Endothelial cell of umbilical vein (primary cell): Measurements from ENCODE around the gene TMEM139. TPM values are rescaled to one million over a fixed set of nuclear protein-coding genes. Genes with fewer than 3 reads are reported as not detected.

Experiments
- BruUV-seq: library from RNA; stranded (reverse); fragments of 400-500 nt; replicated peaks from 2 replicates; lab custom pipeline; 2021; lab: Mats Ljungman, UMichigan
- CTCF ChIA-PET: fragments of 300-600, 350-600 bp; sonication (Branson Sonifier 250); formaldehyde crosslinking; loops from one replicate; lab custom pipeline; 2021; ENCODE audit warnings: antibody characterized with exemption, inconsistent platforms; lab: Charles Lee
- POLR2A ChIA-PET: fragments of 300-600, 350-600 bp; sonication (Branson Sonifier 250); formaldehyde crosslinking; loops from one replicate; lab custom pipeline; 2021; ENCODE audit warnings: antibody characterized with exemption, inconsistent platforms; lab: Charles Lee
- DNase-seq: peaks from one replicate; pipeline ENCODE4 v3.0.0-alpha.2; 2011; ENCODE audit warnings: low read depth, low spot score
- FAIRE-seq: peaks from 2 replicates; lab custom pipeline; 2011; peaks lifted over from hg19 to GRCh38; lab: Jason Lieb, UNC
- H2AFZ ChIP-seq: 2 replicates; pipeline ENCODE4 v1.6.0; 2012; ENCODE audit warnings: low read depth, low read length, control low read depth, inconsistent platforms
- H3K27ac ChIP-seq: 2 replicates; pipeline ENCODE4 v1.5.1; 2011; ENCODE audit warnings: low read depth, mild to moderate bottlenecking, control low read depth, low read length, moderate library complexity; ENCODE audit not compliant: insufficient read depth
- H3K27me3 ChIP-seq, 2 experiments: 2 replicates each; pipeline versions ENCODE4 v1.6.0 to v1.6.1; 2011; ENCODE audit warnings: low read length in 2 of 2, mixed read lengths in 1 of 2; ENCODE audit not compliant: control insufficient read depth in 2 of 2, insufficient read depth in 2 of 2
- H3K36me3 ChIP-seq, 2 experiments: 2 replicates in 1 of 2; 3 replicates in 1 of 2; pipeline ENCODE4 v1.5.1; 2011; ENCODE audit warnings: low read length in 2 of 2, mild to moderate bottlenecking in 1 of 2, moderate library complexity in 1 of 2; ENCODE audit not compliant: control insufficient read depth in 2 of 2, insufficient read depth in 2 of 2; ENCODE audit errors: extremely low read depth in 1 of 2
- H3K4me1 ChIP-seq: 3 replicates; pipeline ENCODE4 v1.5.1; 2011; ENCODE audit warnings: mild to moderate bottlenecking, low read length; ENCODE audit not compliant: control insufficient read depth, insufficient read depth; ENCODE audit errors: extremely low read depth
- H3K4me2 ChIP-seq: 2 replicates; pipeline ENCODE4 v1.6.1; 2011; ENCODE audit warnings: low read length, control low read depth, mixed read lengths; ENCODE audit not compliant: insufficient read depth
- H3K4me3 ChIP-seq, 3 experiments: fragments of 200-600 bp in 1 of 3; sonication (generic), shearing (Covaris generic) in 1 of 3; replicated peaks in 1 of 3; 2 replicates each; pipeline ENCODE4 v1.5.1; 2011 to 2016; ENCODE audit warnings: control low read depth in 3 of 3, low read length in 3 of 3, mild to moderate bottlenecking in 2 of 3, inconsistent platforms in 1 of 3, low read depth in 1 of 3, moderate library complexity in 1 of 3; ENCODE audit not compliant: insufficient read depth in 1 of 3
- H3K79me2 ChIP-seq: 2 replicates; pipeline ENCODE4 v1.6.0; 2012; ENCODE audit warnings: low read length, inconsistent platforms; ENCODE audit not compliant: control insufficient read depth, insufficient read depth
- H3K9ac ChIP-seq: replicated peaks from 2 replicates; pipeline ENCODE3; 2011; ENCODE audit warnings: low read length, control low read depth; ENCODE audit not compliant: insufficient read depth; ENCODE audit errors: extremely low read depth
- H3K9me1 ChIP-seq: replicated peaks from 3 replicates; pipeline ENCODE4 v1.6.0; 2011; ENCODE audit warnings: mild to moderate bottlenecking, low read length; ENCODE audit not compliant: control insufficient read depth, insufficient read depth; ENCODE audit errors: extremely low read depth
- H3K9me3 ChIP-seq: replicated peaks from 2 replicates; pipeline ENCODE4 v1.5.1; 2012; ENCODE audit warnings: low read length, inconsistent platforms; ENCODE audit not compliant: control insufficient read depth, insufficient read depth
- H4K20me1 ChIP-seq: replicated peaks from 2 replicates; pipeline ENCODE3; 2011; ENCODE audit warnings: mild to moderate bottlenecking, low read length; ENCODE audit not compliant: control insufficient read depth, insufficient read depth; ENCODE audit errors: extremely low read depth
- EZH2 ChIP-seq: IDR thresholded peaks from 2 replicates; pipeline ENCODE4 v1.6.1; 2012; ENCODE audit warnings: borderline replicate concordance, low read depth, mild to moderate bottlenecking, moderate library complexity, low read length, inconsistent platforms; ENCODE audit not compliant: severe bottlenecking
- FOS ChIP-seq: IDR thresholded peaks from 2 replicates; pipeline ENCODE4 v1.6.1; 2011; ENCODE audit warnings: mild to moderate bottlenecking, low read length, moderate library complexity, borderline replicate concordance; ENCODE audit not compliant: insufficient read depth
- GATA2 ChIP-seq: IDR thresholded peaks from 2 replicates; pipeline ENCODE4 v1.7.0; 2011; ENCODE audit warnings: low read depth, mild to moderate bottlenecking, moderate library complexity, mixed read lengths, low read length; ENCODE audit not compliant: insufficient read length, insufficient read depth
- JUN ChIP-seq: IDR thresholded peaks from 2 replicates; pipeline ENCODE4 v1.6.1; 2011; ENCODE audit warnings: borderline replicate concordance, low read depth; ENCODE audit not compliant: insufficient read length, insufficient read depth
- MYC ChIP-seq: IDR thresholded peaks from one replicate; pipeline ENCODE4 v1.6.1; 2011; ENCODE audit warnings: mild to moderate bottlenecking, low read depth, low read length
- POLR2A ChIP-seq: IDR thresholded peaks from 2 replicates; pipeline ENCODE4 v1.6.1; 2012; ENCODE audit warnings: low read depth, mild to moderate bottlenecking, control low read depth, low read length
- POLR2AphosphoS5 ChIP-seq: IDR thresholded peaks from 2 replicates; pipeline ENCODE4 v1.6.1; 2012; ENCODE audit warnings: low read depth, mild to moderate bottlenecking, control low read depth, low read length, moderate library complexity; ENCODE audit not compliant: insufficient read depth
- dilution Hi-C: fragments of 300-500 bp; cut with MboI; formaldehyde crosslinking; loops from one replicate; pipeline ENCODE4 v1.15.0; 2019; ENCODE audit warnings: low sequenced_read_pairs; ENCODE audit not compliant: extremely low pct_ligation_motif_present
- intact Hi-C: fragments of 100-400 bp; cut with micrococcal nuclease; formaldehyde crosslinking; loops from one replicate; pipeline ENCODE4 v1.10.0; 2022
- polyA plus RNA-seq, 4 experiments: library from polyadenylated mRNA; depleted of rRNA in 3 of 4; stranded (reverse) in 3 of 4; unstranded in 1 of 4; fragments of >200 nt; gene quantifications; 2 replicates each; pipeline versions ENCODE4 v1.2.1 to v1.2.3, GENCODE V29; 2011 to 2012; ENCODE audit warnings: missing spikeins in 1 of 4
- total RNA-seq: library from RNA; stranded (reverse); gene quantifications from 2 replicates; pipeline ENCODE4 v1.2.3, GENCODE V29; 2021
- TF ChIP-seq, protein P1 (sequence below), 2 donors: IDR thresholded peaks; 1 replicate in 1 of 2; 2 replicates in 1 of 2; pipeline ENCODE4 v1.5.1; 2011; ENCODE audit warnings: low read length in 2 of 2, mild to moderate bottlenecking in 2 of 2, moderate library complexity in 2 of 2, control low read depth in 1 of 2, inconsistent platforms in 1 of 2, low read depth in 1 of 2; ENCODE audit not compliant: insufficient read depth in 1 of 2; ENCODE audit errors: extremely low read depth in 1 of 2
- TF ChIP-seq, protein P2 (sequence below): IDR thresholded peaks from 2 replicates; pipeline ENCODE4 v1.6.1; 2011; ENCODE audit not compliant: insufficient read depth, insufficient read length

Gene TMEM139
- total and polyA plus RNA-seq, 2 donors (not counting 3 experiments of a cell fraction or from before 2014, with no cell fraction given): 0.37 TPM; not detected in 1

DNA sequence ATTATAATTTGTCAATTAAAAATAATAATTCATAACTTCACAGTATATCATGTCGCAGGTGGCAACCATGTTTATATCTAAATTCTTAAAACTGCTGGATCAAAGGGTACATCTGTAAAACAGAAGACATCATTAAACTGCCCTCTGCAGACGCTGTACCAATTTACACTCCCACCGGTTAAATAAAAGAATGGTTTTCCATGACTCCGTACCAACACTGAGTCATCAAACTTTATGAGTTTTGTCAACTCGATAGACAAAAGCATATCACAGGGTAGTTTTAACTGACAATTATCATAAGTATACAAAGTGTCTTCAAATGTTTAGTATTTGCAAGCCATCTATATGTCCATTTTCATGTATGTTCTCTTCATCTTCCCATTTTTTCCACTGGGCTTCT, 27.3 kb upstream of the TMEM139 start:
- no peaks in the 10 kb centered on the region for H3K9me1 ChIP-seq
- H3K36me3 ChIP-seq: no peaks in the 10 kb centered on the region
- H4K20me1 ChIP-seq: no peaks in the 10 kb centered on the region
- H3K79me2 ChIP-seq: no peaks in the 10 kb centered on the region
- H3K4me2 ChIP-seq: no peak overlapping the region
- no peak overlapping the region for H3K27ac ChIP-seq
- dilution Hi-C loops: no loop called here
- H3K27me3 ChIP-seq: no peaks in the 10 kb centered on the region
- H3K9me3 ChIP-seq: no peaks in the 10 kb centered on the region
- DNase-seq (no peak), FAIRE-seq (no peak)
- H3K9ac ChIP-seq: no peak overlapping the region
- no peak overlapping the region for H3K4me3 ChIP-seq
- peaks cover 2% of the 10 kb centered on the region for H3K4me1 ChIP-seq
- intact Hi-C loops: no loop called here
- ChIA-PET CTCF (interaction anchor here (0.7 to 1.9 kb wide), 3 partner anchors 31 to 78 kb away, joined by 4 to 5 read pairs (median 4); partner anchors contain the start of gene CASP2), POLR2A (no interaction called here)
- TF ChIP-seq, protein P1, sequence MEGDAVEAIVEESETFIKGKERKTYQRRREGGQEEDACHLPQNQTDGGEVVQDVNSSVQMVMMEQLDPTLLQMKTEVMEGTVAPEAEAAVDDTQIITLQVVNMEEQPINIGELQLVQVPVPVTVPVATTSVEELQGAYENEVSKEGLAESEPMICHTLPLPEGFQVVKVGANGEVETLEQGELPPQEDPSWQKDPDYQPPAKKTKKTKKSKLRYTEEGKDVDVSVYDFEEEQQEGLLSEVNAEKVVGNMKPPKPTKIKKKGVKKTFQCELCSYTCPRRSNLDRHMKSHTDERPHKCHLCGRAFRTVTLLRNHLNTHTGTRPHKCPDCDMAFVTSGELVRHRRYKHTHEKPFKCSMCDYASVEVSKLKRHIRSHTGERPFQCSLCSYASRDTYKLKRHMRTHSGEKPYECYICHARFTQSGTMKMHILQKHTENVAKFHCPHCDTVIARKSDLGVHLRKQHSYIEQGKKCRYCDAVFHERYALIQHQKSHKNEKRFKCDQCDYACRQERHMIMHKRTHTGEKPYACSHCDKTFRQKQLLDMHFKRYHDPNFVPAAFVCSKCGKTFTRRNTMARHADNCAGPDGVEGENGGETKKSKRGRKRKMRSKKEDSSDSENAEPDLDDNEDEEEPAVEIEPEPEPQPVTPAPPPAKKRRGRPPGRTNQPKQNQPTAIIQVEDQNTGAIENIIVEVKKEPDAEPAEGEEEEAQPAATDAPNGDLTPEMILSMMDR (IDR thresholded peaks at IDR 0.05; ENCODE audit: extremely low read depth in 1 of 2, insufficient read depth in 1 of 2, low read depth in 1 of 2, low read length in 2 of 2): no peak
- TF ChIP-seq GATA2: no peak
- no peak for TF ChIP-seq MYC
- TF ChIP-seq POLR2A: no peak
- no peak overlapping the region for H2AFZ ChIP-seq
- BruUV-seq: no TSS peak

DNA sequence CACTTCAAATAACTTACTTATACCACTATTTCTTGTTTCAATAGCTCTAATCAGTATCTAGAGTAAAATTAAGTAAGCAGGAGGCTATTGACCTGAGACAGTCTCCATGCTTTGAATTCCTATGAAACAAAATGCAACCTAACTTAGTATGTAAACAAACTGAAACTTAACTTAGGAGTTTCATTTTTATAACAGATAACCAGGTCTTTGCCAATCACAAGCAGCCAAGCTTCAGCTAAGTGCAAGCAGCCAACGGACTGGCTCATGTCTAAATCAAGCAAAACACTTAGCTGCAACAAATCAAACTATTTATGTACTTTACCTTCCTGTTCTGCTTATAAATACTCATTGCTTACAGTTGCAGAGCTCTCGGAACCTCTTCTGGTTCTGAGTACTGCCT, 25.9 kb upstream of the TMEM139 start:
- Histone ChIP-seq H3K27ac (no peak overlapping the region), H2AFZ (no peak overlapping the region), H3K4me3 (no peak overlapping the region), H3K36me3 (no peaks in the 10 kb centered on the region), H3K4me1 (peaks cover 2% of the 10 kb centered on the region), H3K79me2 (peaks cover 1% of the 10 kb centered on the region), H3K27me3 (no peaks in the 10 kb centered on the region), H3K9me3 (no peaks in the 10 kb centered on the region), H3K9ac (no peak overlapping the region), H3K4me2 (no peak overlapping the region), H3K9me1 (no peaks in the 10 kb centered on the region), H4K20me1 (no peaks in the 10 kb centered on the region)
- dilution Hi-C loops (no loop called here), intact Hi-C loops (no loop called here)
- ChIA-PET POLR2A (no interaction called here), CTCF (interaction anchor here (1.2 to 1.9 kb wide), 3 partner anchors 29 to 44 kb away, joined by 3 to 5 read pairs (median 4); partner anchors contain the start of gene CASP2)
- FAIRE-seq (no peak), DNase-seq (no peak)
- TF ChIP-seq, protein P2, sequence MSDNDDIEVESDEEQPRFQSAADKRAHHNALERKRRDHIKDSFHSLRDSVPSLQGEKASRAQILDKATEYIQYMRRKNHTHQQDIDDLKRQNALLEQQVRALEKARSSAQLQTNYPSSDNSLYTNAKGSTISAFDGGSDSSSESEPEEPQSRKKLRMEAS: no peak
- no peak for TF ChIP-seq FOS
- TF ChIP-seq JUN: no peak
- TF ChIP-seq, protein P1 (IDR thresholded peaks at IDR 0.05; ENCODE audit: extremely low read depth in 1 of 2, insufficient read depth in 1 of 2, low read depth in 1 of 2, low read length in 2 of 2): no peak
- TF ChIP-seq POLR2A: no peak
- no peak for TF ChIP-seq POLR2AphosphoS5
- no peak for TF ChIP-seq EZH2
- no peak for TF ChIP-seq GATA2
- no peak for TF ChIP-seq MYC
- BruUV-seq: no TSS peak
